Gastroesophageal sphincter (tissue), 4 donors: ENCODE measurements around the gene AGAP2. TPM values are rescaled to one million over a fixed set of nuclear protein-coding genes. Genes with fewer than 3 reads are reported as not detected.

Experiments
- ATAC-seq: fragments of 150-250 bp; one replicate; pipeline ENCODE4 v1.9.1; 2016; ENCODE audit warnings: mild to moderate bottlenecking, moderate library complexity
- H3K27ac ChIP-seq, 4 donors: fragments of 200-600 bp; sonication (generic) in 3 of 4; 1 replicate in 3 of 4; 2 replicates in 1 of 4; pipeline ENCODE4 v1.5.1; 2016 to 2019
- H3K27me3 ChIP-seq: fragments of 200-600 bp; sonication (generic); one replicate; pipeline ENCODE4 v1.5.1; 2019
- H3K36me3 ChIP-seq, 2 donors: fragments of 200-600 bp; sonication (generic); one replicate each; pipeline ENCODE4 v1.5.1; 2019; ENCODE audit warnings: control low read depth in 1 of 2
- H3K4me1 ChIP-seq, 3 donors: fragments of 200-600 bp; sonication (generic); 1 replicate in 2 of 3; 2 replicates in 1 of 3; pipeline ENCODE4 v1.5.1; 2016 to 2019; ENCODE audit warnings: control low read depth in 2 of 3
- H3K4me3 ChIP-seq, 2 donors: fragments of 200-600 bp; sonication (generic); one replicate each; pipeline ENCODE4 v1.5.1; 2019; ENCODE audit warnings: mild to moderate bottlenecking in 1 of 2, moderate library complexity in 1 of 2
- H3K9me3 ChIP-seq, 3 donors: fragments of 200-600 bp; sonication (generic); one replicate each; pipeline ENCODE4 v1.5.1; 2017 to 2019; ENCODE audit warnings: control low read depth in 2 of 3
- CTCF ChIP-seq, 4 experiments: fragments of 200-600 bp in 2 of 4; fragments of 450-650 bp in 2 of 4; sonication (generic) in 1 of 4; IDR thresholded peaks; one replicate each; pipeline ENCODE4 v1.5.1; 2017 to 2019; ENCODE audit warnings: antibody characterized with exemption in 4 of 4, mild to moderate bottlenecking in 2 of 4, moderate library complexity in 2 of 4
- EP300 ChIP-seq: sonication (generic); formaldehyde crosslinking; IDR thresholded peaks from one replicate; pipeline ENCODE4 v1.6.1; 2017; ENCODE audit warnings: antibody characterized with exemption, mild to moderate bottlenecking
- POLR2A ChIP-seq, 2 donors: fragments of 450-650 bp; IDR thresholded peaks; one replicate each; pipeline ENCODE4 v1.6.1; 2017; ENCODE audit warnings: antibody characterized with exemption in 2 of 2, mild to moderate bottlenecking in 2 of 2, moderate library complexity in 1 of 2
- POLR2AphosphoS5 ChIP-seq: sonication (generic); formaldehyde crosslinking; IDR thresholded peaks from one replicate; pipeline ENCODE4 v1.6.1; 2017; ENCODE audit warnings: antibody characterized with exemption
- WGBS, 2 donors: methylation state at CpG; one replicate each; pipeline ENCODE4 v1.1.5; 2018; ENCODE audit warnings: low coverage in 1 of 2; 5-methylcytosine and 5-hydroxymethylcytosine counted together
- total RNA-seq, 4 donors: library from RNA; depleted of rRNA; stranded (reverse); fragments of >200 nt; gene quantifications; one replicate each; pipeline ENCODE4 v1.1.0, GENCODE V29; 2016

The AGAP2 gene
- total RNA-seq, 4 donors from 2014 or later, result 1.6 to 4.2 (median 3.3) TPM

- H3K27ac ChIP-seq, result peak within 1 kb of the TSS; percentile 53 to 87 (median 84)
- peaks cover 8% of the 10 kb centered on the region for H3K27me3 ChIP-seq
- WGBS, 2 donors, result 1% methylated on average over 32 of the region's 45 CpGs
- H3K36me3 ChIP-seq, result peaks cover 0 to 31% of the 10 kb centered on the region in 2 donors
- no peak for TF ChIP-seq EP300
- peak; percentile 77 to 80 for TF ChIP-seq POLR2A (IDR thresholded peaks at IDR 0.05)
- peak; percentile 75 to 91 (median 82) for TF ChIP-seq CTCF (IDR thresholded peaks at IDR 0.05)
- TF ChIP-seq POLR2AphosphoS5, result peak; percentile 77
- ATAC-seq, result peak; percentile 99
- H3K4me1 ChIP-seq, result peaks cover 0 to 20% (median 7%) of the 10 kb centered on the region in 3 donors
- no peaks in the 10 kb centered on the region for H3K9me3 ChIP-seq
- H3K4me3 ChIP-seq, result peak within 1 kb of the TSS; percentile 75 to 98
Measured at GRCh38 chr12:57693659-57694458, 44.7 kb downstream of the AGAP2 start, which contains the start of gene OS9. Gene OS9, plus strand, starts transcription at chr12:57694132. Its CDS starts 30 bp downstream, at chr12:57694162.

GRCh38 chr12:57693317-57693658 is 45.3 kb downstream of the AGAP2 start:
- WGBS, 2 donors, result 31 to 33% methylated on average over 4 to 6 of the region's 10 CpGs
- peak overlapping the region; percentile 28 to 31 for H3K4me3 ChIP-seq
- H3K27ac ChIP-seq, result peak overlapping the region in 3 of 4 donors; percentile 38 to 47 (median 40)
- H3K36me3 ChIP-seq, result peaks cover 0 to 27% of the 10 kb centered on the region in 2 donors
- peaks cover 11% of the 10 kb centered on the region for H3K27me3 ChIP-seq
- no peak for ATAC-seq
- TF ChIP-seq CTCF (IDR thresholded peaks at IDR 0.05) (no peak), POLR2AphosphoS5 (no peak), POLR2A (IDR thresholded peaks at IDR 0.05) (no peak), EP300 (no peak)
- H3K4me1 ChIP-seq, result peaks cover 0 to 20% (median 7%) of the 10 kb centered on the region in 3 donors
- H3K9me3 ChIP-seq, result no peaks in the 10 kb centered on the region

GRCh38 chr12:57692500-57692899 is 46.0 kb downstream of the AGAP2 start:
- no peak for TF ChIP-seq POLR2AphosphoS5
- ATAC-seq, result no peak
- Histone ChIP-seq H3K4me1 (peaks cover 0 to 20% (median 7%) of the 10 kb centered on the region in 3 donors), H3K4me3 (no peak overlapping the region), H3K27ac (no peak overlapping the region), H3K36me3 (peaks cover 0 to 21% of the 10 kb centered on the region in 2 donors), H3K9me3 (no peaks in the 10 kb centered on the region), H3K27me3 (peaks cover 19% of the 10 kb centered on the region)
- WGBS, 2 donors, result 92 to 94% methylated on average over 12 to 13 of the region's 15 CpGs

GRCh38 chr12:57688931-57689330 is 49.6 kb downstream of the AGAP2 start:
- ATAC-seq, result no peak
- Histone ChIP-seq H3K36me3 (no peaks in the 10 kb centered on the region), H3K27me3 (peaks cover 33% of the 10 kb centered on the region), H3K4me3 (no peak overlapping the region), H3K4me1 (peaks cover 0 to 4% (median 0%) of the 10 kb centered on the region in 3 donors), H3K27ac (no peak overlapping the region), H3K9me3 (no peaks in the 10 kb centered on the region)
- no peak for TF ChIP-seq POLR2A (IDR thresholded peaks at IDR 0.05)
- no peak for TF ChIP-seq CTCF (IDR thresholded peaks at IDR 0.05)
- WGBS, 2 donors, result 44 to 57% methylated on average over 2 of the region's 2 CpGs

- no peaks in the 10 kb centered on the region for H3K9me3 ChIP-seq
- peaks cover 33% of the 10 kb centered on the region for H3K27me3 ChIP-seq
- TF ChIP-seq POLR2A (IDR thresholded peaks at IDR 0.05) (no peak), CTCF (IDR thresholded peaks at IDR 0.05) (no peak), POLR2AphosphoS5 (no peak), EP300 (no peak)
- no peak overlapping the region for H3K4me3 ChIP-seq
- WGBS, 2 donors, result 76 to 100% methylated on average over 3 of the region's 4 CpGs
- no peak overlapping the region for H3K27ac ChIP-seq
- no peak for ATAC-seq
- no peaks in the 10 kb centered on the region for H3K36me3 ChIP-seq
- H3K4me1 ChIP-seq, result no peaks in the 10 kb centered on the region
Measured at GRCh38 chr12:57687862-57688261, 50.7 kb downstream of the AGAP2 start.
